PC-9 (cell line): ENCODE measurements around the gene FANCG. TPM values are rescaled to one million over a fixed set of nuclear protein-coding genes. Genes with fewer than 3 reads are reported as not detected.
A peak's percentile ranks its signal among the peaks of the same experiment; 100 is the strongest.

Experiments
- BruUV-seq: library from RNA; stranded (reverse); fragments of 400-500 nt; replicated peaks from 2 replicates; lab custom pipeline; 2021; lab: Mats Ljungman, UMichigan
- CTCF ChIA-PET: fragments of 300-600 bp; sonication (Branson Sonifier 250); formaldehyde crosslinking; loops from one replicate; lab custom pipeline; 2022; ENCODE audit warnings: antibody characterized with exemption; lab: Charles Lee
- POLR2A ChIA-PET: fragments of 300-600 bp; sonication (Branson Sonifier 250); formaldehyde crosslinking; loops from one replicate; lab custom pipeline; 2022; ENCODE audit warnings: antibody characterized with exemption; ENCODE audit not compliant: unreplicated experiment; lab: Charles Lee
- DNase-seq, 2 experiments: peaks; one replicate each; pipeline versions ENCODE4 v3.0.0 to v3.0.0-alpha.2; 2015 to 2022; ENCODE audit warnings: mixed read lengths in 1 of 2
- H2AFZ ChIP-seq: fragments of 200-600 bp; sonication (generic); 2 replicates; pipeline ENCODE4 v1.8.1; 2017; ENCODE audit warnings: antibody characterized with exemption
- H3F3A ChIP-seq: fragments of 200-600 bp; sonication (generic); 2 replicates; pipeline ENCODE4 v1.8.1; 2017; ENCODE audit warnings: antibody characterized with exemption, mild to moderate bottlenecking, low read depth; ENCODE audit not compliant: insufficient read depth
- H3K27ac ChIP-seq: fragments of 200-600 bp; sonication (generic); 2 replicates; pipeline ENCODE4 v1.6.1; 2016; ENCODE audit warnings: mixed run types
- H3K27me3 ChIP-seq: fragments of 200-600 bp; sonication (generic); 2 replicates; pipeline ENCODE4 v1.6.1; 2016; ENCODE audit warnings: low read depth, mixed run types; ENCODE audit not compliant: insufficient read depth
- H3K36me3 ChIP-seq: fragments of 200-600 bp; sonication (generic); 2 replicates; pipeline ENCODE4 v1.6.1; 2016; ENCODE audit warnings: low read depth, mixed run types
- H3K4me1 ChIP-seq: fragments of 200-600 bp; sonication (generic); replicated peaks from 2 replicates; pipeline ENCODE4 v1.6.1; 2016; ENCODE audit warnings: mixed run types; ENCODE audit not compliant: insufficient read depth
- H3K4me2 ChIP-seq: fragments of 200-600 bp; sonication (generic); 2 replicates; pipeline ENCODE4 v1.6.1; 2017; ENCODE audit warnings: mixed run types
- H3K4me3 ChIP-seq: fragments of 200-600 bp; sonication (generic); 2 replicates; pipeline ENCODE4 v1.6.1; 2016; ENCODE audit warnings: mixed run types
- H3K79me2 ChIP-seq: fragments of 200-600 bp; sonication (generic); 2 replicates; pipeline ENCODE4 v1.6.1; 2017; ENCODE audit warnings: low read depth, mixed run types
- H3K9me2 ChIP-seq: fragments of 200-600 bp; sonication (generic); 2 replicates; pipeline ENCODE4 v1.8.1; 2017; ENCODE audit warnings: mild to moderate bottlenecking; ENCODE audit not compliant: insufficient read depth
- H3K9me3 ChIP-seq: fragments of 200-600 bp; sonication (generic); 2 replicates; pipeline ENCODE4 v1.8.1; 2016; ENCODE audit warnings: low read depth; ENCODE audit not compliant: insufficient read depth
- H4K20me1 ChIP-seq: fragments of 200-600 bp; sonication (generic); 2 replicates; pipeline ENCODE4 v1.8.1; 2017; ENCODE audit not compliant: insufficient read depth
- CTCF ChIP-seq: fragments of 200-600 bp; sonication (generic); conservative IDR thresholded peaks from 2 replicates; pipeline ENCODE4 v1.6.1; 2017; ENCODE audit warnings: mixed run types, antibody characterized with exemption, mild to moderate bottlenecking, moderate library complexity
- EZH2 ChIP-seq: fragments of 200-600 bp; sonication (generic); IDR thresholded peaks from 2 replicates; pipeline ENCODE4 v1.8.0; 2017; ENCODE audit warnings: antibody characterized with exemption, low read depth
- intact Hi-C: fragments of 100-400 bp; cut with micrococcal nuclease; formaldehyde crosslinking; loops from one replicate; pipeline ENCODE4 v1.10.0; 2022; ENCODE audit not compliant: unreplicated experiment
- total RNA-seq: library from RNA; stranded (reverse); gene quantifications from 2 replicates; pipeline ENCODE4 v1.2.3, GENCODE V29; 2021

Gene FANCG
- total RNA-seq, 1 experiment from 2014 or later: 45.3 TPM

- H3K27me3 ChIP-seq: no peaks in the 10 kb centered on the region
- BruUV-seq: no TSS peak
- TF ChIP-seq EZH2 (no peak), CTCF (no peak)
- H3K4me2 ChIP-seq: peak overlapping the region; percentile 99
- no peak overlapping the region for H2AFZ ChIP-seq
- peak overlapping the region; percentile 97 for H3K27ac ChIP-seq
- H3K4me3 ChIP-seq: peak overlapping the region; percentile 91
- H3K36me3 ChIP-seq: peaks cover 15% of the 10 kb centered on the region
- H3K9me2 ChIP-seq: no peaks in the 10 kb centered on the region
- intact Hi-C loops: loop anchor here (5.0 kb wide), 1 partner anchor 84 kb away; the partner anchor contains the start of gene DNAJB5
- peaks cover 55% of the 10 kb centered on the region for H3K79me2 ChIP-seq
- DNase-seq: no peak
- H3K9me3 ChIP-seq: no peaks in the 10 kb centered on the region
- H3F3A ChIP-seq: peaks cover 22% of the 10 kb centered on the region
- peaks cover 54% of the 10 kb centered on the region for H4K20me1 ChIP-seq
- ChIA-PET CTCF (interaction anchor here (0.6 kb wide), 1 partner anchor 406 kb away, joined by 6 read pairs; no protein-coding TSS in a partner anchor), POLR2A (interaction anchor here (0.5 to 0.7 kb wide), 4 partner anchors 43 to 367 kb away, joined by 3 to 18 read pairs (median 5); no protein-coding TSS in a partner anchor)
- peaks cover 17% of the 10 kb centered on the region for H3K4me1 ChIP-seq
Measured at GRCh38 chr9:35070823-35071813, 8.6 kb downstream of the FANCG start.

- Histone ChIP-seq H3K27ac (no peak overlapping the region), H3K27me3 (no peaks in the 10 kb centered on the region), H3K4me2 (peak overlapping the region; percentile 99), H3K36me3 (peaks cover 30% of the 10 kb centered on the region), H4K20me1 (peaks cover 63% of the 10 kb centered on the region), H2AFZ (no peak overlapping the region), H3K9me3 (no peaks in the 10 kb centered on the region), H3K4me1 (peaks cover 17% of the 10 kb centered on the region), H3K79me2 (peaks cover 60% of the 10 kb centered on the region), H3F3A (peaks cover 22% of the 10 kb centered on the region), H3K4me3 (no peak overlapping the region), H3K9me2 (no peaks in the 10 kb centered on the region)
- intact Hi-C loops: no loop called here
- CTCF ChIA-PET: no interaction called here
- TF ChIP-seq EZH2 (no peak), CTCF (no peak)
- DNase-seq: no peak
- POLR2A ChIA-PET: interaction anchor here (0.6 kb wide), 1 partner anchor 27 kb away, joined by 8 read pairs; the partner anchor contains the start of gene PIGO
- BruUV-seq: no TSS peak
Measured at GRCh38 chr9:35069020-35069419, 10.7 kb downstream of the FANCG start.

GRCh38 chr9:35067056-35067455 is 12.7 kb downstream of the FANCG start:
- Histone ChIP-seq H3K27me3 (no peaks in the 10 kb centered on the region), H3K79me2 (peaks cover 60% of the 10 kb centered on the region), H3K4me2 (no peak overlapping the region), H3F3A (peaks cover 12% of the 10 kb centered on the region), H3K9me3 (no peaks in the 10 kb centered on the region), H3K4me3 (no peak overlapping the region), H3K9me2 (no peaks in the 10 kb centered on the region), H3K27ac (no peak overlapping the region), H4K20me1 (peaks cover 63% of the 10 kb centered on the region), H3K4me1 (peaks cover 17% of the 10 kb centered on the region), H2AFZ (no peak overlapping the region), H3K36me3 (peaks cover 44% of the 10 kb centered on the region)
- DNase-seq: no peak
- CTCF ChIA-PET: interaction anchor here (0.6 kb wide), 1 partner anchor 402 kb away, joined by 3 read pairs; no protein-coding TSS in a partner anchor
- intact Hi-C loops: no loop called here
- TF ChIP-seq CTCF (no peak), EZH2 (no peak)
- no TSS peak for BruUV-seq
- POLR2A ChIA-PET: no interaction called here
